Measurements from ENCODE around the gene CDK14. TPM values are rescaled to one million over a fixed set of nuclear protein-coding genes. Genes with fewer than 3 reads are reported as not detected.

CDK14 gene
- total and polyA plus RNA-seq, 4 donors, result 4.2 to 12.4 (median 7.4) TPM

GRCh38 chr7:91181949-91182348 lies 585.8 kb downstream of the CDK14 start:
- Histone ChIP-seq H3K9me3 (ENCODE audit: control insufficient read depth in 4 of 4, low read length in 3 of 4) (no peaks in the 10 kb centered on the region), H3K4me3 (ENCODE audit: low read depth in 1 of 3, low read length in 3 of 3) (no peak overlapping the region), H3K27me3 (ENCODE audit: control insufficient read depth in 4 of 4, insufficient read depth in 4 of 4, low read length in 3 of 4) (no peaks in the 10 kb centered on the region), H3K36me3 (ENCODE audit: control insufficient read depth in 4 of 4, insufficient read depth in 3 of 4, low read depth in 1 of 4, low read length in 3 of 4) (no peaks in the 10 kb centered on the region), H3K27ac (ENCODE audit: low read depth in 1 of 2, low read length in 2 of 2) (no peak overlapping the region), H3K9ac (ENCODE audit: low read depth in 1 of 2, low read length in 2 of 2) (no peak overlapping the region), H3K4me1 (ENCODE audit: control insufficient read depth in 4 of 4, insufficient read depth in 4 of 4, low read length in 3 of 4) (no peaks in the 10 kb centered on the region)
- no peak for DNase-seq (ENCODE audit: low spot score)
- no peak for TF ChIP-seq TAF1 (conservative IDR thresholded peaks at IDR 0.05)
- TF ChIP-seq ATF3 (IDR thresholded peaks at IDR 0.05), result no peak
- no peak for TF ChIP-seq FOXA2 (IDR thresholded peaks at IDR 0.05)

- H3K36me3 ChIP-seq (ENCODE audit: control insufficient read depth in 4 of 4, insufficient read depth in 3 of 4, low read depth in 1 of 4, low read length in 3 of 4), result no peaks in the 10 kb centered on the region
- TF ChIP-seq SP1 (IDR thresholded peaks at IDR 0.05) (no peak), GABPA (IDR thresholded peaks at IDR 0.05 in 1 of 2, conservative IDR thresholded peaks at IDR 0.05 in 1 of 2) (no peak), CTCF (IDR thresholded peaks at IDR 0.05; ENCODE audit: low read depth, low read length, missing input control) (no peak), FOXA2 (IDR thresholded peaks at IDR 0.05) (no peak), EGR1 (IDR thresholded peaks at IDR 0.05; ENCODE audit: low read depth in 2 of 2) (no peak)
- no peak overlapping the region for H3K9ac ChIP-seq (ENCODE audit: low read depth in 1 of 2, low read length in 2 of 2)
- H3K27me3 ChIP-seq (ENCODE audit: control insufficient read depth in 4 of 4, insufficient read depth in 4 of 4, low read length in 3 of 4), result no peaks in the 10 kb centered on the region
- H3K27ac ChIP-seq (ENCODE audit: low read depth in 1 of 2, low read length in 2 of 2), result no peak overlapping the region
- H3K4me3 ChIP-seq (ENCODE audit: low read depth in 1 of 3, low read length in 3 of 3), result no peak overlapping the region
- 74% methylated on average over 5 of the region's 5 CpGs for WGBS
- no peaks in the 10 kb centered on the region for H3K4me1 ChIP-seq (ENCODE audit: control insufficient read depth in 4 of 4, insufficient read depth in 4 of 4, low read length in 3 of 4)
- no peaks in the 10 kb centered on the region for H3K9me3 ChIP-seq (ENCODE audit: control insufficient read depth in 4 of 4, low read length in 3 of 4)
- no peak for DNase-seq (ENCODE audit: low spot score)
Measured at GRCh38 chr7:91182819-91183764, 587.0 kb downstream of the CDK14 start.

GRCh38 chr7:91185771-91186170 lies 589.6 kb downstream of the CDK14 start:
- Histone ChIP-seq H3K4me3 (ENCODE audit: low read depth in 1 of 3, low read length in 3 of 3) (no peak overlapping the region), H3K36me3 (ENCODE audit: control insufficient read depth in 4 of 4, insufficient read depth in 3 of 4, low read depth in 1 of 4, low read length in 3 of 4) (no peaks in the 10 kb centered on the region), H3K4me1 (ENCODE audit: control insufficient read depth in 4 of 4, insufficient read depth in 4 of 4, low read length in 3 of 4) (no peaks in the 10 kb centered on the region), H3K9me3 (ENCODE audit: control insufficient read depth in 4 of 4, low read length in 3 of 4) (no peaks in the 10 kb centered on the region), H3K9ac (ENCODE audit: low read depth in 1 of 2, low read length in 2 of 2) (no peak overlapping the region), H3K27ac (ENCODE audit: low read depth in 1 of 2, low read length in 2 of 2) (no peak overlapping the region), H3K27me3 (ENCODE audit: control insufficient read depth in 4 of 4, insufficient read depth in 4 of 4, low read length in 3 of 4) (no peaks in the 10 kb centered on the region)
- 89% methylated on average over 2 of the region's 2 CpGs for WGBS
- no peak for DNase-seq (ENCODE audit: low spot score)
- no peak for TF ChIP-seq CTCF (IDR thresholded peaks at IDR 0.05; ENCODE audit: low read depth, low read length, missing input control)
- TF ChIP-seq RXRA (IDR thresholded peaks at IDR 0.05), result no peak
- no peak for TF ChIP-seq TAF1 (conservative IDR thresholded peaks at IDR 0.05)
- no peak for TF ChIP-seq FOXA1 (IDR thresholded peaks at IDR 0.05)
- no peak for TF ChIP-seq GABPA (IDR thresholded peaks at IDR 0.05 in 1 of 2, conservative IDR thresholded peaks at IDR 0.05 in 1 of 2)
- TF ChIP-seq SP1 (IDR thresholded peaks at IDR 0.05), result no peak
